ENCODE measurements around the gene VWA3A. TPM values are rescaled to one million over a fixed set of nuclear protein-coding genes. Genes with fewer than 3 reads are reported as not detected.

VWA3A gene
- total and polyA plus RNA-seq, 2 experiments from 2014 or later, result 0.45 TPM; not detected in 1

DNA sequence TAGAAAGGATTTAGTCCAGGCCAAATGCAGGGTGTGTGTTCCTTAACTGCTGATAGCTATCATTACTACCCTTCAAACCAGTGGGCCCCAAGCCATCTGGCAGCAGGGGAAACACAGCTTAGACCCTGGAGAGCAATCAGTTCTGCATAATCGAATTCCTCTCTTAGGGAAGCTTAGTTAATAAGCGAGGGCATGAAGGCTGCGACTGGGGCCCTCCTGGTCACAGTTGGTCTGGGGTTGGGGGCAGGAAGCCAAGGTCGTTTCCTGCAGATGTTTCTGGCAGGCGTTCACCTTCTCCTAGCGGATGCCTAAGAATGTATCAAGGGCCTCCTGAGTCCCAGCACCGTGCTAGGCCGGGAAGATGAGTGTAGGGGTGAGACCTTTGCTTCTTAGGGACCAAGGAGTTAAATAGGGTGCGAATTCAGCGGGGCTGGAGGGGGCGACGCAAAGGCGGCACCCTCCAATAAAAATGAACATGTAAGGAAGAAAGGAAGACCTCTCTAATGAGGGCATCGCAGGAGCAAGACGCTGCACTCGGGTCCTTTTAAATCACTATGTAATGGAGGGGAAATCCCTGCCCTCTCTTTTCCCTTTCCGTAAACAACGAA is 97.2 kb downstream of the VWA3A start:
- TF ChIP-seq, protein P1, sequence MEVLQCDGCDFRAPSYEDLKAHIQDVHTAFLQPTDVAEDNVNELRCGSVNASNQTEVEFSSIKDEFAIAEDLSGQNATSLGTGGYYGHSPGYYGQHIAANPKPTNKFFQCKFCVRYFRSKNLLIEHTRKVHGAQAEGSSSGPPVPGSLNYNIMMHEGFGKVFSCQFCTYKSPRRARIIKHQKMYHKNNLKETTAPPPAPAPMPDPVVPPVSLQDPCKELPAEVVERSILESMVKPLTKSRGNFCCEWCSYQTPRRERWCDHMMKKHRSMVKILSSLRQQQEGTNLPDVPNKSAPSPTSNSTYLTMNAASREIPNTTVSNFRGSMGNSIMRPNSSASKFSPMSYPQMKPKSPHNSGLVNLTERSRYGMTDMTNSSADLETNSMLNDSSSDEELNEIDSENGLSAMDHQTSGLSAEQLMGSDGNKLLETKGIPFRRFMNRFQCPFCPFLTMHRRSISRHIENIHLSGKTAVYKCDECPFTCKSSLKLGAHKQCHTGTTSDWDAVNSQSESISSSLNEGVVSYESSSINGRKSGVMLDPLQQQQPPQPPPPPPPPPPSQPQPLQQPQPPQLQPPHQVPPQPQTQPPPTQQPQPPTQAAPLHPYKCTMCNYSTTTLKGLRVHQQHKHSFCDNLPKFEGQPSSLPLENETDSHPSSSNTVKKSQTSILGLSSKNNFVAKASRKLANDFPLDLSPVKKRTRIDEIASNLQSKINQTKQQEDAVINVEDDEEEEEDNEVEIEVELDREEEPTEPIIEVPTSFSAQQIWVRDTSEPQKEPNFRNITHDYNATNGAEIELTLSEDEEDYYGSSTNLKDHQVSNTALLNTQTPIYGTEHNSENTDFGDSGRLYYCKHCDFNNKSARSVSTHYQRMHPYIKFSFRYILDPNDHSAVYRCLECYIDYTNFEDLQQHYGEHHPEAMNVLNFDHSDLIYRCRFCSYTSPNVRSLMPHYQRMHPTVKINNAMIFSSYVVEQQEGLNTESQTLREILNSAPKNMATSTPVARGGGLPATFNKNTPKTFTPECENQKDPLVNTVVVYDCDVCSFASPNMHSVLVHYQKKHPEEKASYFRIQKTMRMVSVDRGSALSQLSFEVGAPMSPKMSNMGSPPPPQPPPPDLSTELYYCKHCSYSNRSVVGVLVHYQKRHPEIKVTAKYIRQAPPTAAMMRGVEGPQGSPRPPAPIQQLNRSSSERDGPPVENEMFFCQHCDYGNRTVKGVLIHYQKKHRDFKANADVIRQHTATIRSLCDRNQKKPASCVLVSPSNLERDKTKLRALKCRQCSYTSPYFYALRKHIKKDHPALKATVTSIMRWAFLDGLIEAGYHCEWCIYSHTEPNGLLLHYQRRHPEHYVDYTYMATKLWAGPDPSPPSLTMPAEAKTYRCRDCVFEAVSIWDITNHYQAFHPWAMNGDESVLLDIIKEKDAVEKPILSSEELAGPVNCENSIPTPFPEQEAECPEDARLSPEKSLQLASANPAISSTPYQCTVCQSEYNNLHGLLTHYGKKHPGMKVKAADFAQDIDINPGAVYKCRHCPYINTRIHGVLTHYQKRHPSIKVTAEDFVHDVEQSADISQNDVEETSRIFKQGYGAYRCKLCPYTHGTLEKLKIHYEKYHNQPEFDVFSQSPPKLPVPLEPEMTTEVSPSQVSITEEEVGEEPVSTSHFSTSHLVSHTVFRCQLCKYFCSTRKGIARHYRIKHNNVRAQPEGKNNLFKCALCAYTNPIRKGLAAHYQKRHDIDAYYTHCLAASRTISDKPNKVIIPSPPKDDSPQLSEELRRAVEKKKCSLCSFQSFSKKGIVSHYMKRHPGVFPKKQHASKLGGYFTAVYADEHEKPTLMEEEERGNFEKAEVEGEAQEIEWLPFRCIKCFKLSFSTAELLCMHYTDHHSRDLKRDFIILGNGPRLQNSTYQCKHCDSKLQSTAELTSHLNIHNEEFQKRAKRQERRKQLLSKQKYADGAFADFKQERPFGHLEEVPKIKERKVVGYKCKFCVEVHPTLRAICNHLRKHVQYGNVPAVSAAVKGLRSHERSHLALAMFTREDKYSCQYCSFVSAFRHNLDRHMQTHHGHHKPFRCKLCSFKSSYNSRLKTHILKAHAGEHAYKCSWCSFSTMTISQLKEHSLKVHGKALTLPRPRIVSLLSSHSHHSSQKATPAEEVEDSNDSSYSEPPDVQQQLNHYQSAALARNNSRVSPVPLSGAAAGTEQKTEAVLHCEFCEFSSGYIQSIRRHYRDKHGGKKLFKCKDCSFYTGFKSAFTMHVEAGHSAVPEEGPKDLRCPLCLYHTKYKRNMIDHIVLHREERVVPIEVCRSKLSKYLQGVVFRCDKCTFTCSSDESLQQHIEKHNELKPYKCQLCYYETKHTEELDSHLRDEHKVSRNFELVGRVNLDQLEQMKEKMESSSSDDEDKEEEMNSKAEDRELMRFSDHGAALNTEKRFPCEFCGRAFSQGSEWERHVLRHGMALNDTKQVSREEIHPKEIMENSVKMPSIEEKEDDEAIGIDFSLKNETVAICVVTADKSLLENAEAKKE (CRISPR knock-in tag; IDR thresholded peaks at IDR 0.05), result no peak
- TF ChIP-seq, protein P2, sequence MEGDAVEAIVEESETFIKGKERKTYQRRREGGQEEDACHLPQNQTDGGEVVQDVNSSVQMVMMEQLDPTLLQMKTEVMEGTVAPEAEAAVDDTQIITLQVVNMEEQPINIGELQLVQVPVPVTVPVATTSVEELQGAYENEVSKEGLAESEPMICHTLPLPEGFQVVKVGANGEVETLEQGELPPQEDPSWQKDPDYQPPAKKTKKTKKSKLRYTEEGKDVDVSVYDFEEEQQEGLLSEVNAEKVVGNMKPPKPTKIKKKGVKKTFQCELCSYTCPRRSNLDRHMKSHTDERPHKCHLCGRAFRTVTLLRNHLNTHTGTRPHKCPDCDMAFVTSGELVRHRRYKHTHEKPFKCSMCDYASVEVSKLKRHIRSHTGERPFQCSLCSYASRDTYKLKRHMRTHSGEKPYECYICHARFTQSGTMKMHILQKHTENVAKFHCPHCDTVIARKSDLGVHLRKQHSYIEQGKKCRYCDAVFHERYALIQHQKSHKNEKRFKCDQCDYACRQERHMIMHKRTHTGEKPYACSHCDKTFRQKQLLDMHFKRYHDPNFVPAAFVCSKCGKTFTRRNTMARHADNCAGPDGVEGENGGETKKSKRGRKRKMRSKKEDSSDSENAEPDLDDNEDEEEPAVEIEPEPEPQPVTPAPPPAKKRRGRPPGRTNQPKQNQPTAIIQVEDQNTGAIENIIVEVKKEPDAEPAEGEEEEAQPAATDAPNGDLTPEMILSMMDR (conservative IDR thresholded peaks at IDR 0.05; ENCODE audit: low read depth in 2 of 2), result no peak
- no peak for TF ChIP-seq CREB1 (CRISPR knock-in tag; IDR thresholded peaks at IDR 0.05; ENCODE audit: low read depth)
- TF ChIP-seq EZH2phosphoT487 (IDR thresholded peaks at IDR 0.05; ENCODE audit: unreplicated experiment), result no peak
- no peak for TF ChIP-seq STAT1 (IDR thresholded peaks at IDR 0.05; ENCODE audit: unreplicated experiment)
- TF ChIP-seq ZNF331 (CRISPR knock-in tag; IDR thresholded peaks at IDR 0.05; ENCODE audit: low read depth), result no peak
- TF ChIP-seq POLR2AphosphoS5 (IDR thresholded peaks at IDR 0.05; ENCODE audit: low read depth), result no peak
- TF ChIP-seq JUNB (IDR thresholded peaks at IDR 0.05; ENCODE audit: unreplicated experiment), result no peak
- no peak for TF ChIP-seq NANOG (IDR thresholded peaks at IDR 0.05; ENCODE audit: borderline replicate concordance)
- TF ChIP-seq, protein P3, sequence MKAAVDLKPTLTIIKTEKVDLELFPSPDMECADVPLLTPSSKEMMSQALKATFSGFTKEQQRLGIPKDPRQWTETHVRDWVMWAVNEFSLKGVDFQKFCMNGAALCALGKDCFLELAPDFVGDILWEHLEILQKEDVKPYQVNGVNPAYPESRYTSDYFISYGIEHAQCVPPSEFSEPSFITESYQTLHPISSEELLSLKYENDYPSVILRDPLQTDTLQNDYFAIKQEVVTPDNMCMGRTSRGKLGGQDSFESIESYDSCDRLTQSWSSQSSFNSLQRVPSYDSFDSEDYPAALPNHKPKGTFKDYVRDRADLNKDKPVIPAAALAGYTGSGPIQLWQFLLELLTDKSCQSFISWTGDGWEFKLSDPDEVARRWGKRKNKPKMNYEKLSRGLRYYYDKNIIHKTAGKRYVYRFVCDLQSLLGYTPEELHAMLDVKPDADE (IDR thresholded peaks at IDR 0.05), result no peak
- TF ChIP-seq EZH2 (IDR thresholded peaks at IDR 0.05; ENCODE audit: low read depth, unreplicated experiment), result no peak
- no peak for TF ChIP-seq REST (IDR thresholded peaks at IDR 0.05; ENCODE audit: unreplicated experiment)
- TF ChIP-seq ZNF114 (CRISPR knock-in tag; IDR thresholded peaks at IDR 0.05), result no peak

More for the DNA sequence above, 97.2 kb downstream of the VWA3A start:
- DNase-seq (ENCODE audit: low spot score) (peak; percentile 59), ATAC-seq (peak; percentile 3)
- H2AFZ ChIP-seq, result peak overlapping the region; percentile 93
- no peaks in the 10 kb centered on the region for H3K36me3 Mint-ChIP-seq (ENCODE audit: low read depth)
- H3K9me2 ChIP-seq (ENCODE audit: insufficient read depth), result 0 out of 2 replicates have a peak, but pooled peaks cover 6% of the 10 kb centered on the region
- H3K4me2 ChIP-seq, result peak overlapping the region; percentile 94
- H3K27me3 ChIP-seq (ENCODE audit: insufficient read depth), result no peaks in the 10 kb centered on the region
- peak overlapping the region; percentile 85 for H3K4me3 ChIP-seq
- no peaks in the 10 kb centered on the region for H3K36me3 ChIP-seq (ENCODE audit: insufficient read depth)
- no peaks in the 10 kb centered on the region for H4K20me1 ChIP-seq (replicated peaks; ENCODE audit: insufficient read depth)
- H3K27ac ChIP-seq (ENCODE audit: low read depth), result no peak overlapping the region
- peak overlapping the region; percentile 89 for H3K4me3 Mint-ChIP-seq
- H3K4me1 Mint-ChIP-seq, result peaks cover 29% of the 10 kb centered on the region
- no peaks in the 10 kb centered on the region for H3K79me2 ChIP-seq (replicated peaks; ENCODE audit: insufficient read depth)
- no peak overlapping the region for H3K27ac Mint-ChIP-seq
- H3K9me3 Mint-ChIP-seq, result no peaks in the 10 kb centered on the region
- peaks cover 26% of the 10 kb centered on the region for H3K4me1 ChIP-seq (ENCODE audit: insufficient read depth)
- H3K27me3 Mint-ChIP-seq (ENCODE audit: insufficient read depth, low read depth, poor library complexity), result peaks cover 17% of the 10 kb centered on the region
- peaks cover 8% of the 10 kb centered on the region; the same call in 1 of the 2 replicates for H3F3A ChIP-seq (replicated peaks; ENCODE audit: low read depth)
